ENCODE data around the gene GOLGA8A. TPM values are rescaled to one million over a fixed set of nuclear protein-coding genes. Genes with fewer than 3 reads are reported as not detected.
"Not testable (repeated sequence)": the region's sequence is repeated elsewhere in the genome, so short reads cannot be mapped to it uniquely, and the experiment has no call there.

GOLGA8A gene
- total RNA-seq, 2 experiments from 2014 or later = 170 TPM

DNA sequence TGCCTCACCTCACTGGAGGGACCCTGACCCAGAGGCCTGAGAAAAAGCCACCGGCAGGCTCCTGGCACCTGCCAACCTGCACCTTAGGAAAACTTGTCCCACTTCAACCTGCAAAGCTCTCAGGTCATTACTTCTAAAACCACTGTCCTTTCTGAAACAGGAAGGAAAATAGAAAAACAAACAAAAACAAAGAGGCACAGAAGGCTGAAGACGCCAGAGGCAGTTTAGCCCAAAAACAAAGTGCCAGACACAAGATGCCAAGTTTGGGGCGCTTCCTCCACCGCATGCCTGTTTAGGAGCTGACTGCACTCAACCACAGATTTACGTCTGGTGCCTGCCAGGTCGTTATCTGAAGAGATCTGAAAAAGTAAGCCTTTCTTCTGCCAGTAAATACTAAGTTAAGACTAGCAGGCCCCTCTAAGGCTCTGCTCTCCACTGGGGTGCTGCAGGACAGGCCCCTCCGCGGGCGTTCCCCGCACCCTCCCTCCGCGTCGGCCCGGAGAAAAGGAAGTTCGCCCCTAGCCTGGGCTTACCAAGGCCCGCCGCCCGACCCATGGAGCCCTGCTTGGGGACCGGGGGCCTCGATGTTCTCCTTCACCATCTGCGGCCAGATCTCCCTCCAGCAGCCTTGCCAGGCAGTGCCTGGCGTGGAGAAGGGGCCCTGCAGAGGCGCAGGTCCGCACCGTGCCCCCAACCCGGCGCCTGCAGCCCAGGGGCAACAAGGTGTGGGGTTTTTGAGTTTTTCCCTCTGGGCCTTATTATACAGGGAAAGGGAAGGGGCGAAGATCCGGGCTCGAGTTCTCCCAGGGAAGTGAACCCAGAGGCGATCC, 1.3 kb downstream of the GOLGA8A start:
- H3K4me1 Mint-ChIP-seq = peaks cover 11% of the 10 kb centered on the region
- ChIA-PET CTCF (interaction anchor here (0.6 to 2.6 kb wide), 3 partner anchors 69 to 117 kb away, joined by 3 to 7 read pairs (median 5); partner anchors contain the start of gene LPCAT4), POLR2A (interaction anchor here (1.0 to 1.9 kb wide), 3 partner anchors 69 to 147 kb away, joined by 3 to 7 read pairs (median 7); partner anchors contain the start of genes GOLGA8B and LPCAT4)
- peaks cover 3% of the 10 kb centered on the region for H3K27me3 Mint-ChIP-seq
- peaks cover 18% of the 10 kb centered on the region for H3K36me3 Mint-ChIP-seq (ENCODE audit: low read depth)
- H3K9me3 Mint-ChIP-seq = no peaks in the 10 kb centered on the region
- peak overlapping the region; percentile 76 for H3K4me3 Mint-ChIP-seq
- peak overlapping the region; percentile 52 for H3K27ac Mint-ChIP-seq
- peak; percentile 18 for DNase-seq

GRCh38 chr15:34435658-34436057, 1.9 kb downstream of the GOLGA8A start:
- DNase-seq = no peak
- peaks cover 11% of the 10 kb centered on the region for H3K4me1 Mint-ChIP-seq
- H3K27ac Mint-ChIP-seq = no peak overlapping the region
- H3K9me3 Mint-ChIP-seq = no peaks in the 10 kb centered on the region
- ChIA-PET POLR2A (interaction anchor here (1.0 kb wide), 1 partner anchor 68 kb away, joined by 3 read pairs; no protein-coding TSS in a partner anchor), CTCF (interaction anchor here (0.6 to 2.6 kb wide), 3 partner anchors 68 to 116 kb away, joined by 3 to 7 read pairs (median 5); partner anchors contain the start of gene LPCAT4)
- H3K36me3 Mint-ChIP-seq (ENCODE audit: low read depth) = peaks cover 18% of the 10 kb centered on the region
- peak overlapping the region; percentile 76 for H3K4me3 Mint-ChIP-seq
- H3K27me3 Mint-ChIP-seq = peaks cover 3% of the 10 kb centered on the region

DNA sequence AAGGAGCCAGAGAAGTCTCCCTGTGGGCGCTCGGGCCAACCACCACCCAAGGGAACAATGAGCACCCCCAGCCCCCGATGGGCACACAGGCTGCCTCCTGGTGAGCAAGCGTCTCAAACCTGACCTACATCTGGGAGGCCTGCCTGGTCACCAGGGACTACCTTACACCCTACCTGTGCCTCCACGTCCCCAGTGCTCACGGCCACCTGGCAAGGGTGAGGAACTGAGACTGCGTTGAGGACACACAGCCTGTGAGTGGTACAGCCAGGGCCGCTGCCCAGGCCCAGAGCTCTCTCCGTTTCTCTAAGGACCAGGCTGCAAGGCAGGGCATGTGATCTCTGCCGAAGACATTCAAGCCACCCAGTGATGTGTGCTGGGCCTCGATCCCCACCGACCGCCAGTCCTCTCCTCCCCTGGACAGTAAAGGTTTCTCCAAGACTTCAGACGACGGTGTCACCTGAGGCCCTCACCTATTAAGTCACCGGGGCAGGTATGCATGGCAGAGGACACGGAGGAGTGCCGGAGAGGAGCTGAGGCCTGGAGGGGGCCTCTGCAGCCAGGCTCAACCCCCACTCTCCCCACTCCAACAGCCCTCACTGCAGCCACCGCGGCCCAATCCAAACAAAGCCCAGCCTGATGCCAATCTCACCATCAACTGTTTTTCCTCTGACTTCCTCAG, 2.8 kb downstream of the GOLGA8A start:
- Mint-ChIP-seq H3K27me3 (peaks cover under 1% of the 10 kb centered on the region), H3K4me3 (no peak overlapping the region)
- CTCF ChIA-PET = interaction anchor here (1.2 kb wide), 1 partner anchor 69 kb away, joined by 3 read pairs; no protein-coding TSS in a partner anchor

DNA sequence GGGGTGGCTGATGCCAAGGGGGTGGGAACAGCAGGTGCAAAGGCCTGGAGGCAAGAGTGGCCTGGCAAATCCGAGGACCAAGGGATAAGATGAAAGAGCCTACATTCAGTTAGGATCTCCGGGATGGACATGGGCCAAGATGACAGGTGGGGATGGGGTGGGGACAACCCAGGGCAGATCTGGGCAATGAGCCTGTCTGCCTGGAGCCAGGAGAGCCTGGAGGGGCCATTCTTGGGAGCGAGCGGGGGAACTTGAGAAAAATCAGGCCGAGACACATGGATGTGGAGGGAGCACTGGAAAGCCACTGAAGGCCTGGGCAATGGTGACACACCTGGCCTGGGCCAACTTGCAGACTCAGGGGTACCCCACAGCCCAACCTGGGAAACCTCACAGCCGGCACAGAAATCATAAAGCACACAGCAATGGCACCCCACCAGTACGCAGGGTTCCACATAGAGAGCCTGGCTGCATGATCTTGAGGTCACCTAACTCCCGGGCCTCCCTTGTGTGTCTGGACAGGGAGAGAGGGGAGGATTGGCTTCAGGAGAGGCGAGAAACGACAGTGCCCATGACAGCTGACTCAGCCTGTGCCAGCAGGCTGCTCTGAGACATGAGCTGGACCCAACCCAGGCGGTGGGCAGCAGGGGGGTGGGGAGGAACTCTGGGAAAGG, 3.5 kb downstream of the GOLGA8A start:
- H3K27me3 Mint-ChIP-seq, DNase-seq, H3K4me3 Mint-ChIP-seq, H3K9me3 Mint-ChIP-seq, H3K27ac Mint-ChIP-seq, CTCF ChIA-PET, POLR2A ChIA-PET: not testable (repeated sequence)
- Mint-ChIP-seq H3K36me3 (ENCODE audit: low read depth) (peaks cover 23% of the 10 kb centered on the region), H3K4me1 (peaks cover 11% of the 10 kb centered on the region)

More for the DNA sequence above, 2.8 kb downstream of the GOLGA8A start:
- H3K9me3 Mint-ChIP-seq = no peaks in the 10 kb centered on the region
- peaks cover 20% of the 10 kb centered on the region for H3K36me3 Mint-ChIP-seq (ENCODE audit: low read depth)
- DNase-seq = no peak
- H3K4me1 Mint-ChIP-seq = peaks cover 11% of the 10 kb centered on the region
- no peak overlapping the region for H3K27ac Mint-ChIP-seq
- POLR2A ChIA-PET = no interaction called here

- H3K27me3 Mint-ChIP-seq, H3K4me3 Mint-ChIP-seq, H3K9me3 Mint-ChIP-seq, DNase-seq, POLR2A ChIA-PET, CTCF ChIA-PET, H3K27ac Mint-ChIP-seq, H3K4me1 Mint-ChIP-seq: not testable (repeated sequence)
- peaks cover 24% of the 10 kb centered on the region for H3K36me3 Mint-ChIP-seq (ENCODE audit: low read depth)
These were observed 7.0 kb downstream of the GOLGA8A start for GRCh38 chr15:34430642-34431041.

- DNase-seq; H3K27ac Mint-ChIP-seq; H3K9me3 Mint-ChIP-seq; H3K4me3 Mint-ChIP-seq; CTCF ChIA-PET; H3K36me3 Mint-ChIP-seq (ENCODE audit: low read depth); H3K27me3 Mint-ChIP-seq; POLR2A ChIA-PET; H3K4me1 Mint-ChIP-seq: not testable (repeated sequence)
These were observed 14.1 kb downstream of the GOLGA8A start for GRCh38 chr15:34423425-34424090.

- H3K36me3 Mint-ChIP-seq (ENCODE audit: low read depth); CTCF ChIA-PET; H3K27me3 Mint-ChIP-seq; H3K9me3 Mint-ChIP-seq; H3K4me1 Mint-ChIP-seq; H3K27ac Mint-ChIP-seq; POLR2A ChIA-PET; H3K4me3 Mint-ChIP-seq; DNase-seq: not testable (repeated sequence)
These were observed 16.7 kb downstream of the GOLGA8A start for GRCh38 chr15:34420953-34421352.

DNA sequence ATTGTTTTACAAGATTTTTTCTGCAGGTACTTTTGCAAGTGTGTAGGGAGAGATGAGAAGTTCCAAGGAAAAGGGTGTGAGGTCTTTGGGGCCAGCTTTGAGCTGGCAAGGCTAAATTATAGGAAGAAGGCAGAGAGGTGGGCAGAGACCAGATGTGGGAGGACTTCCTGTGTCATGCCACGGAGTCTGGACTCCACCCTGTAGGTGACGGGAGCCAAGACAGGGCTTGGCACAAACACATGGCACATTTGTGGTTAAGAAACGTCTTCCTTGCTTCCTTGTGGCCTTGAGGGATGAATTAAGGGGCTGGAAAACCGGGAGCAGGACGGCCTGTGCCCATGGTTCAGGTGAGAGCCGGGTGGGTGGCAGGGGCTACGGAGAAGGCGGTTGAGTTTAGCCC, 19.2 kb downstream of the GOLGA8A start:
- H3K27me3 Mint-ChIP-seq; DNase-seq; H3K4me1 Mint-ChIP-seq; H3K4me3 Mint-ChIP-seq; CTCF ChIA-PET; H3K36me3 Mint-ChIP-seq (ENCODE audit: low read depth); H3K9me3 Mint-ChIP-seq; POLR2A ChIA-PET: not testable (repeated sequence)
- peak overlapping the region; percentile 67 for H3K27ac Mint-ChIP-seq

DNA sequence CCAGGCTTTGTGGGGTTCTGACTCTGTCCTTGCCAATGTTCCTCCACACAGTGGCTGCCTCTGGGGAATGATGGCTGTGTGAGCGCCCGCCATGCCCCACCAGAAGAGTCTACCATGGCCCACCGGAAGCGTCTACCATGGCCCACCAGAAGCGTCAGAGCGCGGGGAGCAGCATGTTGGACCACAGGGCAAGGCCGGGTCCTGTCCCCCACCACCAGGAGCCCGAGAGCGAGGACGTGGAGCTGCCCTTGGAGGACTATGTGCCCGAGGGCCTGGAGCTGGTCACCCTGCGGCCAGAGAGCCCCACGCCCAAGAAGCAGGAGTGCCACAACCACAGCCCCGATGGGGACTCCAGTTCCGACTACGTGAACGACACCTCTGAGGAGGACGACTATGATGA, 28.1 kb downstream of the GOLGA8A start:
- H3K27me3 Mint-ChIP-seq; H3K27ac Mint-ChIP-seq; H3K9me3 Mint-ChIP-seq; H3K4me3 Mint-ChIP-seq; H3K36me3 Mint-ChIP-seq (ENCODE audit: low read depth); CTCF ChIA-PET; H3K4me1 Mint-ChIP-seq; POLR2A ChIA-PET; DNase-seq: not testable (repeated sequence)

DNA sequence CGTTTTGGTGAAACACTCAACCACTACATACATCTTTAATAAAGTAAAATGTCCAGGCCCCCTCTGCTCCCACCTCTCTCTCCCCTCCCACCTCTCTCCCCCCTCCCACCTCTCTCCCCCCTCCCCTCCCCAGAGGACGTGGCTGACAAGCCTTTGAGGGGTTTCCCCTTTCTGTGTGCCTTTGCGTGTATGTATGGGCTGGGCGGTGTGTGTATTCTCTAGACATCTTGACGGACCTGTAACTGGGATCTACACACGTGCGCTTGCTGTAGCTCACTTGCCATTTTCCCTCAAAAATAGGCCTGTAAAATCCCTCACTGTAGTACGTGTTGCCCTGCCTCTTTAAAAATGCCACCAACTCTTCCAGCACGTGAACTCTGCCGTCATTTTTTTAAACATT, 28.6 kb downstream of the GOLGA8A start:
- H3K4me3 Mint-ChIP-seq; DNase-seq; H3K27ac Mint-ChIP-seq; H3K4me1 Mint-ChIP-seq; H3K9me3 Mint-ChIP-seq; POLR2A ChIA-PET; H3K27me3 Mint-ChIP-seq; H3K36me3 Mint-ChIP-seq (ENCODE audit: low read depth); CTCF ChIA-PET: not testable (repeated sequence)

- H3K27ac Mint-ChIP-seq; DNase-seq; CTCF ChIA-PET; H3K9me3 Mint-ChIP-seq; H3K27me3 Mint-ChIP-seq; H3K4me1 Mint-ChIP-seq; H3K4me3 Mint-ChIP-seq; H3K36me3 Mint-ChIP-seq (ENCODE audit: low read depth); POLR2A ChIA-PET: not testable (repeated sequence)
These were observed 33.7 kb downstream of the GOLGA8A start for GRCh38 chr15:34403899-34404298.

DNA sequence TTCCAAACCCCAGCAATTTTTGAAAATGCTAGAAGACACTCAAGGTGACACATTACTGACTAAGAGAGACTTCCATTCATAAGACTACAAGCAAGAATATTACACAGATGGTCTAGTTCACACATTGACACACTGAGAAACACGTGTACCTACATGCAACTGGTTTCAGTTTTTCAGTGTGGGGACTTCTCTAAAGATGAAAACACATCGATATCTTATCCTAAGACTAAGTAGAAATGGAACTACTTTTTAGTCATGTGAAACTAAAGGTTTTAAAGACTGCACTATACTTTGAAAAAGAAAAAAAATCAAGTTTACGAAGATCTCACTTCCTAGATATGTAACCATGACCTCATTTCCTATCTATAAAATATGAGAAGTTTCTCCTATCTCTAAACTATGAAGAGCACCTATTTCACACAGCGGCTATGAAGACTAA, 34.4 kb downstream of the GOLGA8A start:
- DNase-seq; H3K4me3 Mint-ChIP-seq; CTCF ChIA-PET; H3K27ac Mint-ChIP-seq; POLR2A ChIA-PET; H3K36me3 Mint-ChIP-seq (ENCODE audit: low read depth); H3K9me3 Mint-ChIP-seq; H3K4me1 Mint-ChIP-seq; H3K27me3 Mint-ChIP-seq: not testable (repeated sequence)

All from activated CD4-positive, alpha-beta memory T cell treated with anti-CD3 and anti-CD28 coated beads, Interleukin-2, amount 10 ng/mL, durations not matched to agents 7 days and 5 days (primary cell).